PFSK-1 (cell line): ENCODE measurements around the gene LASP1.
A peak's percentile ranks its signal among the peaks of the same experiment; 100 is the strongest.

Experiments used
- FOXP2 ChIP-seq: optimal IDR thresholded peaks from 2 replicates; pipeline ENCODE3; 2011; ENCODE audit warnings: borderline replicate concordance, control low read depth, inconsistent platforms; ENCODE audit not compliant: insufficient read depth; ENCODE audit errors: extremely low read length, extremely low read depth
- POLR2AphosphoS5 ChIP-seq: IDR thresholded peaks from 2 replicates; pipeline ENCODE4 v1.6.1; 2012; ENCODE audit warnings: low read depth, mild to moderate bottlenecking, control low read depth, low read length, moderate library complexity
- REST ChIP-seq, 2 experiments: IDR thresholded peaks; 2 replicates each; pipeline versions ENCODE4 v1.6.1 to v1.8.0; 2011 to 2012; ENCODE audit warnings: low read depth in 2 of 2, low read length in 2 of 2, control low read depth in 1 of 2, inconsistent platforms in 1 of 2, mild to moderate bottlenecking in 1 of 2, moderate library complexity in 1 of 2; ENCODE audit not compliant: insufficient read depth in 1 of 2
- SIN3A ChIP-seq: IDR thresholded peaks from 2 replicates; pipeline ENCODE4 v1.6.1; 2012; ENCODE audit warnings: mild to moderate bottlenecking, low read length, moderate library complexity, borderline replicate concordance; ENCODE audit not compliant: insufficient read depth
- TAF1 ChIP-seq: IDR thresholded peaks from 2 replicates; pipeline ENCODE4 v1.6.1; 2012; ENCODE audit warnings: low read length, control low read depth, borderline replicate concordance; ENCODE audit not compliant: insufficient read depth

Gene LASP1

GRCh38 chr17:38897176-38897575 is 27.3 kb downstream of the LASP1 start:
- TF ChIP-seq SIN3A (0 out of 2 replicates have a peak, but pooled peaks have one; percentile 41), FOXP2 (no peak)

GRCh38 chr17:38897671-38898290 is 27.9 kb downstream of the LASP1 start:
- TF ChIP-seq REST (IDR thresholded peaks at IDR 0.05; ENCODE audit: insufficient read depth in 1 of 2, low read depth in 2 of 2, low read length in 2 of 2) (no peak), TAF1 (no peak), POLR2AphosphoS5 (no peak)

GRCh38 chr17:38898291-38898679 is 28.4 kb downstream of the LASP1 start:
- TF ChIP-seq SIN3A = no peak
- TF ChIP-seq POLR2AphosphoS5 = no peak
- TF ChIP-seq FOXP2 = no peak
- no peak for TF ChIP-seq TAF1
- TF ChIP-seq REST (IDR thresholded peaks at IDR 0.05; ENCODE audit: insufficient read depth in 1 of 2, low read depth in 2 of 2, low read length in 2 of 2) = no peak

- TF ChIP-seq SIN3A (peak; percentile 47; the same call in 1 of the 2 replicates), POLR2AphosphoS5 (no peak), FOXP2 (peak; percentile 40)
These were observed 29.0 kb downstream of the LASP1 start for GRCh38 chr17:38898812-38899348.

GRCh38 chr17:38899421-38899820 is 29.6 kb downstream of the LASP1 start:
- TF ChIP-seq FOXP2 = no peak
- TF ChIP-seq POLR2AphosphoS5 = no peak
- no peak for TF ChIP-seq REST (IDR thresholded peaks at IDR 0.05; ENCODE audit: insufficient read depth in 1 of 2, low read depth in 2 of 2, low read length in 2 of 2)
- no peak for TF ChIP-seq SIN3A
- no peak for TF ChIP-seq TAF1

- TF ChIP-seq REST (IDR thresholded peaks at IDR 0.05; ENCODE audit: insufficient read depth in 1 of 2, low read depth in 2 of 2, low read length in 2 of 2) (peak in 1 of 2 experiments; percentile 63; a peak in 1 of 4 replicates), TAF1 (0 out of 2 replicates have a peak, but pooled peaks have one; percentile 36), FOXP2 (no peak), POLR2AphosphoS5 (peak; percentile 66)
These were observed 31.3 kb downstream of the LASP1 start for GRCh38 chr17:38900978-38901656.
